NB4 (cell line): ENCODE data around the gene COL7A1.

ENCODE experiments used
- MYC ChIP-seq: IDR thresholded peaks from 2 replicates; pipeline ENCODE4 v1.6.1; 2011; ENCODE audit warnings: low read depth, low read length
- POLR2A ChIP-seq: IDR thresholded peaks from 2 replicates; pipeline ENCODE4 v1.6.1; 2011; ENCODE audit warnings: mild to moderate bottlenecking; ENCODE audit not compliant: insufficient read length; ENCODE audit errors: extremely low read depth
- TF ChIP-seq, protein P1 (sequence below): IDR thresholded peaks from one replicate; pipeline ENCODE4 v1.5.1; 2012; ENCODE audit warnings: low read depth, low read length

- TF ChIP-seq, protein P1, sequence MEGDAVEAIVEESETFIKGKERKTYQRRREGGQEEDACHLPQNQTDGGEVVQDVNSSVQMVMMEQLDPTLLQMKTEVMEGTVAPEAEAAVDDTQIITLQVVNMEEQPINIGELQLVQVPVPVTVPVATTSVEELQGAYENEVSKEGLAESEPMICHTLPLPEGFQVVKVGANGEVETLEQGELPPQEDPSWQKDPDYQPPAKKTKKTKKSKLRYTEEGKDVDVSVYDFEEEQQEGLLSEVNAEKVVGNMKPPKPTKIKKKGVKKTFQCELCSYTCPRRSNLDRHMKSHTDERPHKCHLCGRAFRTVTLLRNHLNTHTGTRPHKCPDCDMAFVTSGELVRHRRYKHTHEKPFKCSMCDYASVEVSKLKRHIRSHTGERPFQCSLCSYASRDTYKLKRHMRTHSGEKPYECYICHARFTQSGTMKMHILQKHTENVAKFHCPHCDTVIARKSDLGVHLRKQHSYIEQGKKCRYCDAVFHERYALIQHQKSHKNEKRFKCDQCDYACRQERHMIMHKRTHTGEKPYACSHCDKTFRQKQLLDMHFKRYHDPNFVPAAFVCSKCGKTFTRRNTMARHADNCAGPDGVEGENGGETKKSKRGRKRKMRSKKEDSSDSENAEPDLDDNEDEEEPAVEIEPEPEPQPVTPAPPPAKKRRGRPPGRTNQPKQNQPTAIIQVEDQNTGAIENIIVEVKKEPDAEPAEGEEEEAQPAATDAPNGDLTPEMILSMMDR: no peak
- TF ChIP-seq POLR2A: no peak
- no peak for TF ChIP-seq MYC
Measured at GRCh38 chr3:48546203-48546829, 48.8 kb downstream of the COL7A1 start.
